Measurements from ENCODE around the gene PLIN1.

DNA sequence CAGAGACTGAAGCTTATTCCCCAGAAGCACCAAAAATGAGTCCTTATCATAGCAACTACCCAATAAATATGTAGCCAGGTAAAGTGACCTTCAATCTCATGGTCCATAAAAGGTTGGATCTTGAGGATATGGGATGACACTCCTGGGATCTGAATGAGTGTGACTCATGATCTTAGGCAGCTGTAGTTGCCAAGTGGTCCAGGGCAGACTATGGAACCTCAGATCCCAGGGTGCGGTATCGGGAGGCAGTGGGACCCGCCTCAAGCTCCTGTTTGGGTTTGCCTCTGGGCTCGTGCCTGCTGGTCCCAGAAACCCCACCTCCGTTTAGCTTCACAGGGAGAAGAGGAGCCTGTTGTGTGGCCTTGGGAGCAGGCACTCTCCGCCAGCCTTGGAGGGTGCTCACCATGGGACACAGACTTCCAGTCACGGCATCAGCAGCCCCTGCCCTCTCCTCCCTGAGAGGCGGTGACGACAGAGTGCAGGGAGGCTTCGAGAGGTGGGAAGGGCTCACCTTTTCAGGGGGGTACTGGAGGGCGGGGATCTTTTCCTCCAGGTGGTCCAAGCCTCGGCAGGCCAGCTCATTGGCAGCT, 8.1 kb downstream of the PLIN1 start:
- TF ChIP-seq TCF12 (IDR thresholded peaks at IDR 0.05; ENCODE audit: low read depth, low read length) (no peak), SIN3A (IDR thresholded peaks at IDR 0.05; ENCODE audit: low read depth, low read length) (no peak), MTA3 (IDR thresholded peaks at IDR 0.05; ENCODE audit: borderline replicate concordance, low read length) (no peak), POLR2AphosphoS5 (IDR thresholded peaks at IDR 0.05; ENCODE audit: low read length) (no peak), HDAC6 (IDR thresholded peaks at IDR 0.05; ENCODE audit: unreplicated experiment) (no peak), YY1 (IDR thresholded peaks at IDR 0.05; ENCODE audit: low read depth, low read length) (no peak), NFYB (IDR thresholded peaks at IDR 0.05; ENCODE audit: insufficient read depth, low read depth, low read length) (no peak), CHD2 (IDR thresholded peaks at IDR 0.05; ENCODE audit: borderline replicate concordance, low read depth, low read length) (no peak), POLR2A (IDR thresholded peaks at IDR 0.05; ENCODE audit: low read depth, low read length) (no peak), SRF (IDR thresholded peaks at IDR 0.05; ENCODE audit: low read depth in 2 of 2, low read length in 2 of 2) (no peak), MXI1 (IDR thresholded peaks at IDR 0.05; ENCODE audit: low read depth, low read length) (no peak)
- TF ChIP-seq, protein P1, sequence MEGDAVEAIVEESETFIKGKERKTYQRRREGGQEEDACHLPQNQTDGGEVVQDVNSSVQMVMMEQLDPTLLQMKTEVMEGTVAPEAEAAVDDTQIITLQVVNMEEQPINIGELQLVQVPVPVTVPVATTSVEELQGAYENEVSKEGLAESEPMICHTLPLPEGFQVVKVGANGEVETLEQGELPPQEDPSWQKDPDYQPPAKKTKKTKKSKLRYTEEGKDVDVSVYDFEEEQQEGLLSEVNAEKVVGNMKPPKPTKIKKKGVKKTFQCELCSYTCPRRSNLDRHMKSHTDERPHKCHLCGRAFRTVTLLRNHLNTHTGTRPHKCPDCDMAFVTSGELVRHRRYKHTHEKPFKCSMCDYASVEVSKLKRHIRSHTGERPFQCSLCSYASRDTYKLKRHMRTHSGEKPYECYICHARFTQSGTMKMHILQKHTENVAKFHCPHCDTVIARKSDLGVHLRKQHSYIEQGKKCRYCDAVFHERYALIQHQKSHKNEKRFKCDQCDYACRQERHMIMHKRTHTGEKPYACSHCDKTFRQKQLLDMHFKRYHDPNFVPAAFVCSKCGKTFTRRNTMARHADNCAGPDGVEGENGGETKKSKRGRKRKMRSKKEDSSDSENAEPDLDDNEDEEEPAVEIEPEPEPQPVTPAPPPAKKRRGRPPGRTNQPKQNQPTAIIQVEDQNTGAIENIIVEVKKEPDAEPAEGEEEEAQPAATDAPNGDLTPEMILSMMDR (IDR thresholded peaks at IDR 0.05 in 2 of 3, conservative IDR thresholded peaks at IDR 0.05 in 1 of 3; ENCODE audit: control insufficient read depth in 2 of 3, extremely low read depth in 1 of 3, insufficient read depth in 1 of 3, low read depth in 3 of 3, low read length in 3 of 3) = no peak
- TF ChIP-seq, protein P2, sequence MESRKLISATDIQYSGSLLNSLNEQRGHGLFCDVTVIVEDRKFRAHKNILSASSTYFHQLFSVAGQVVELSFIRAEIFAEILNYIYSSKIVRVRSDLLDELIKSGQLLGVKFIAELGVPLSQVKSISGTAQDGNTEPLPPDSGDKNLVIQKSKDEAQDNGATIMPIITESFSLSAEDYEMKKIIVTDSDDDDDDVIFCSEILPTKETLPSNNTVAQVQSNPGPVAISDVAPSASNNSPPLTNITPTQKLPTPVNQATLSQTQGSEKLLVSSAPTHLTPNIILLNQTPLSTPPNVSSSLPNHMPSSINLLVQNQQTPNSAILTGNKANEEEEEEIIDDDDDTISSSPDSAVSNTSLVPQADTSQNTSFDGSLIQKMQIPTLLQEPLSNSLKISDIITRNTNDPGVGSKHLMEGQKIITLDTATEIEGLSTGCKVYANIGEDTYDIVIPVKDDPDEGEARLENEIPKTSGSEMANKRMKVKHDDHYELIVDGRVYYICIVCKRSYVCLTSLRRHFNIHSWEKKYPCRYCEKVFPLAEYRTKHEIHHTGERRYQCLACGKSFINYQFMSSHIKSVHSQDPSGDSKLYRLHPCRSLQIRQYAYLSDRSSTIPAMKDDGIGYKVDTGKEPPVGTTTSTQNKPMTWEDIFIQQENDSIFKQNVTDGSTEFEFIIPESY (IDR thresholded peaks at IDR 0.05) = no peak
- TF ChIP-seq, protein P3, sequence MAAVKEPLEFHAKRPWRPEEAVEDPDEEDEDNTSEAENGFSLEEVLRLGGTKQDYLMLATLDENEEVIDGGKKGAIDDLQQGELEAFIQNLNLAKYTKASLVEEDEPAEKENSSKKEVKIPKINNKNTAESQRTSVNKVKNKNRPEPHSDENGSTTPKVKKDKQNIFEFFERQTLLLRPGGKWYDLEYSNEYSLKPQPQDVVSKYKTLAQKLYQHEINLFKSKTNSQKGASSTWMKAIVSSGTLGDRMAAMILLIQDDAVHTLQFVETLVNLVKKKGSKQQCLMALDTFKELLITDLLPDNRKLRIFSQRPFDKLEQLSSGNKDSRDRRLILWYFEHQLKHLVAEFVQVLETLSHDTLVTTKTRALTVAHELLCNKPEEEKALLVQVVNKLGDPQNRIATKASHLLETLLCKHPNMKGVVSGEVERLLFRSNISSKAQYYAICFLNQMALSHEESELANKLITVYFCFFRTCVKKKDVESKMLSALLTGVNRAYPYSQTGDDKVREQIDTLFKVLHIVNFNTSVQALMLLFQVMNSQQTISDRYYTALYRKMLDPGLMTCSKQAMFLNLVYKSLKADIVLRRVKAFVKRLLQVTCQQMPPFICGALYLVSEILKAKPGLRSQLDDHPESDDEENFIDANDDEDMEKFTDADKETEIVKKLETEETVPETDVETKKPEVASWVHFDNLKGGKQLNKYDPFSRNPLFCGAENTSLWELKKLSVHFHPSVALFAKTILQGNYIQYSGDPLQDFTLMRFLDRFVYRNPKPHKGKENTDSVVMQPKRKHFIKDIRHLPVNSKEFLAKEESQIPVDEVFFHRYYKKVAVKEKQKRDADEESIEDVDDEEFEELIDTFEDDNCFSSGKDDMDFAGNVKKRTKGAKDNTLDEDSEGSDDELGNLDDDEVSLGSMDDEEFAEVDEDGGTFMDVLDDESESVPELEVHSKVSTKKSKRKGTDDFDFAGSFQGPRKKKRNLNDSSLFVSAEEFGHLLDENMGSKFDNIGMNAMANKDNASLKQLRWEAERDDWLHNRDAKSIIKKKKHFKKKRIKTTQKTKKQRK (IDR thresholded peaks at IDR 0.05; ENCODE audit: low read depth, low read length) = no peak
